K562 (cell line): Measurements from ENCODE around the gene SLC19A2. TPM values are rescaled to one million over a fixed set of nuclear protein-coding genes. Genes with fewer than 3 reads are reported as not detected.

Experiments
- ARID3A ChIP-seq: IDR thresholded peaks from 2 replicates; pipeline ENCODE4 v1.6.1; 2012; ENCODE audit warnings: low read depth, low read length, improper control_type of control experiment, borderline replicate concordance
- ATF1 ChIP-seq, 2 experiments: fragments of 450-650 bp in 1 of 2; IDR thresholded peaks; 2 replicates each; pipeline ENCODE4 v1.6.1; 2016; ENCODE audit warnings: missing compliant biosample characterization in 1 of 2, missing genetic modification characterization in 1 of 2
- BCOR ChIP-seq: fragments of 450-650 bp; IDR thresholded peaks from 2 replicates; pipeline ENCODE4 v1.6.1; 2016
- DMBX1 ChIP-seq: fragments of 250-450 bp; sonication (Bioruptor Pico); IDR thresholded peaks from 2 replicates; pipeline ENCODE4 v1.8.0; 2022; ENCODE audit warnings: inconsistent platforms, mild to moderate bottlenecking, moderate library complexity, borderline replicate concordance
- HDGF ChIP-seq: fragments of 450-650 bp; IDR thresholded peaks from 2 replicates; pipeline ENCODE4 v1.6.1; 2016
- HMG20B ChIP-seq: fragments of 250-450 bp; sonication (Bioruptor Pico); IDR thresholded peaks from 2 replicates; pipeline ENCODE4 v1.5.0; 2021; ENCODE audit warnings: mild to moderate bottlenecking
- HNRNPK ChIP-seq: fragments of 200-400 bp; formaldehyde crosslinking; IDR thresholded peaks from one replicate; pipeline ENCODE4 v1.6.1; 2018; ENCODE audit warnings: mild to moderate bottlenecking, low read depth, low read length; ENCODE audit not compliant: poor library complexity, severe bottlenecking
- HNRNPLL ChIP-seq: fragments of 200-400 bp; formaldehyde crosslinking; IDR thresholded peaks from 2 replicates; pipeline ENCODE4 v1.6.1; 2017; ENCODE audit warnings: low read length, low read depth, mild to moderate bottlenecking; ENCODE audit not compliant: poor library complexity, severe bottlenecking
- ILK ChIP-seq: fragments of 450-650 bp; IDR thresholded peaks from 2 replicates; pipeline ENCODE4 v1.6.1; 2016; ENCODE audit warnings: missing genetic modification characterization, low read depth, mild to moderate bottlenecking, missing compliant biosample characterization, moderate library complexity, borderline replicate concordance
- NFXL1 ChIP-seq: fragments of 450-650 bp; formaldehyde crosslinking; IDR thresholded peaks from 2 replicates; pipeline ENCODE4 v1.4.0; 2021; ENCODE audit warnings: mild to moderate bottlenecking
- PBX2 ChIP-seq, 2 experiments: IDR thresholded peaks in 1 of 2; conservative IDR thresholded peaks in 1 of 2; 2 replicates each; pipeline ENCODE4 v1.6.1; 2016; ENCODE audit warnings: low read depth in 2 of 2, mild to moderate bottlenecking in 1 of 2, missing compliant biosample characterization in 1 of 2, missing genetic modification characterization in 1 of 2, moderate library complexity in 1 of 2
- RAD21 ChIP-seq, 2 experiments: fragments of 250-450 bp in 1 of 2; fragments of 450-650 bp in 1 of 2; sonication (Bioruptor Pico) in 1 of 2; formaldehyde crosslinking in 1 of 2; IDR thresholded peaks in 1 of 2; conservative IDR thresholded peaks in 1 of 2; 2 replicates each; pipeline versions ENCODE4 v1.4.0 to v1.8.0; 2020 to 2022; ENCODE audit warnings: mild to moderate bottlenecking in 2 of 2, moderate library complexity in 1 of 2
- TGIF2 ChIP-seq: sonication (generic); formaldehyde crosslinking; IDR thresholded peaks from 2 replicates; pipeline ENCODE4 v1.8.1; 2022; ENCODE audit warnings: mild to moderate bottlenecking, missing genetic modification reagents, moderate library complexity
- ZBTB43 ChIP-seq: sonication (generic); formaldehyde crosslinking; IDR thresholded peaks from 2 replicates; pipeline ENCODE4 v1.8.0; 2023; ENCODE audit warnings: mild to moderate bottlenecking, missing genetic modification reagents
- ZNF609 ChIP-seq: sonication (generic); formaldehyde crosslinking; IDR thresholded peaks from 2 replicates; pipeline ENCODE4 v1.8.1; 2023; ENCODE audit warnings: missing genetic modification reagents, mild to moderate bottlenecking, borderline replicate concordance
- polyA plus RNA-seq, 8 experiments: library from polyadenylated mRNA; depleted of rRNA in 4 of 8; stranded (reverse) in 5 of 8; unstranded in 3 of 8; fragments of >200 nt; fragmentation: Nextera tagmentation in 2 of 8; fragmentation: Illumina TruSeq in 1 of 8; extraction: Ambion mirVana in 2 of 8; extraction: Trizol in 1 of 8; gene quantifications; 2 replicates each; pipeline versions ENCODE4 v1.2.1 to v1.2.3, GENCODE V29; 2011 to 2014; ENCODE audit warnings: inconsistent platforms in 1 of 8, missing spikeins in 1 of 8
- total RNA-seq, 7 experiments: library from RNA; depleted of rRNA in 6 of 7; stranded (reverse); fragments of >200 nt in 6 of 7; fragmentation: Illumina TruSeq in 2 of 7; extraction: Trizol in 2 of 7; gene quantifications; 2 replicates each; pipeline versions ENCODE4 v1.2.1 to v1.2.3, GENCODE V29; 2011 to 2021; ENCODE audit warnings: low replicate concordance in 1 of 7

The SLC19A2 gene
- total and polyA plus RNA-seq, 9 of the 15 experiments (the other 6 are each of a cell fraction or from before 2014, with no cell fraction given), result 7.4 to 42.8 (median 19.2) TPM

GRCh38 chr1:169486281-169487051 is 722 bp upstream of the SLC19A2 start (continued):
- TF ChIP-seq ZBTB43 (CRISPR knock-in tag) (0 out of 2 replicates have a peak, but pooled peaks have one; percentile 5), NFXL1 (no peak), RAD21 (CRISPR knock-in tag; conservative IDR thresholded peaks at IDR 0.05 in 1 of 2, IDR thresholded peaks at IDR 0.05 in 1 of 2) (no peak), ILK (tag) (no peak), ATF1 (CRISPR knock-in tag; IDR thresholded peaks at IDR 0.05) (no peak), ATF1 (tag; IDR thresholded peaks at IDR 0.05) (peak; percentile 91), BCOR (0 out of 2 replicates have a peak, but pooled peaks have one; percentile 4), DMBX1 (CRISPR knock-in tag) (no peak), HDGF (no peak), PBX2 (CRISPR knock-in tag; IDR thresholded peaks at IDR 0.05; ENCODE audit: low read depth) (no peak), PBX2 (tag; conservative IDR thresholded peaks at IDR 0.05; ENCODE audit: low read depth) (0 out of 2 replicates have a peak, but pooled peaks have one; percentile 24), HNRNPK (no peak), HMG20B (no peak), TGIF2 (no peak), ZNF609 (CRISPR knock-in tag) (0 out of 2 replicates have a peak, but pooled peaks have one; percentile 47), HNRNPLL (no peak), ARID3A (no peak)
